Endothelial cell of umbilical vein (primary cell): Measurements from ENCODE around the gene DAND5. TPM values are rescaled to one million over a fixed set of nuclear protein-coding genes. Genes with fewer than 3 reads are reported as not detected.
"Not testable (repeated sequence)": the region's sequence is repeated elsewhere in the genome, so short reads cannot be mapped to it uniquely, and the experiment has no call there.

Experiments
- BruUV-seq: library from RNA; stranded (reverse); fragments of 400-500 nt; replicated peaks from 2 replicates; lab custom pipeline; 2021; lab: Mats Ljungman, UMichigan
- CTCF ChIA-PET: fragments of 300-600, 350-600 bp; sonication (Branson Sonifier 250); formaldehyde crosslinking; loops from one replicate; lab custom pipeline; 2021; ENCODE audit warnings: antibody characterized with exemption, inconsistent platforms; lab: Charles Lee
- POLR2A ChIA-PET: fragments of 300-600, 350-600 bp; sonication (Branson Sonifier 250); formaldehyde crosslinking; loops from one replicate; lab custom pipeline; 2021; ENCODE audit warnings: antibody characterized with exemption, inconsistent platforms; lab: Charles Lee
- DNase-seq: peaks from one replicate; pipeline ENCODE4 v3.0.0-alpha.2; 2011; ENCODE audit warnings: low read depth, low spot score
- FAIRE-seq: peaks from 2 replicates; lab custom pipeline; 2011; peaks lifted over from hg19 to GRCh38; lab: Jason Lieb, UNC
- H2AFZ ChIP-seq: 2 replicates; pipeline ENCODE4 v1.6.0; 2012; ENCODE audit warnings: low read depth, low read length, control low read depth, inconsistent platforms
- H3K27ac ChIP-seq: 2 replicates; pipeline ENCODE4 v1.5.1; 2011; ENCODE audit warnings: low read depth, mild to moderate bottlenecking, control low read depth, low read length, moderate library complexity; ENCODE audit not compliant: insufficient read depth
- H3K27me3 ChIP-seq, 2 experiments: 2 replicates each; pipeline versions ENCODE4 v1.6.0 to v1.6.1; 2011; ENCODE audit warnings: low read length in 2 of 2, mixed read lengths in 1 of 2; ENCODE audit not compliant: control insufficient read depth in 2 of 2, insufficient read depth in 2 of 2
- H3K36me3 ChIP-seq, 2 experiments: 2 replicates in 1 of 2; 3 replicates in 1 of 2; pipeline ENCODE4 v1.5.1; 2011; ENCODE audit warnings: low read length in 2 of 2, mild to moderate bottlenecking in 1 of 2, moderate library complexity in 1 of 2; ENCODE audit not compliant: control insufficient read depth in 2 of 2, insufficient read depth in 2 of 2; ENCODE audit errors: extremely low read depth in 1 of 2
- H3K4me1 ChIP-seq: 3 replicates; pipeline ENCODE4 v1.5.1; 2011; ENCODE audit warnings: mild to moderate bottlenecking, low read length; ENCODE audit not compliant: control insufficient read depth, insufficient read depth; ENCODE audit errors: extremely low read depth
- H3K4me2 ChIP-seq: 2 replicates; pipeline ENCODE4 v1.6.1; 2011; ENCODE audit warnings: low read length, control low read depth, mixed read lengths; ENCODE audit not compliant: insufficient read depth
- H3K4me3 ChIP-seq, 3 experiments: fragments of 200-600 bp in 1 of 3; sonication (generic), shearing (Covaris generic) in 1 of 3; replicated peaks in 1 of 3; 2 replicates each; pipeline ENCODE4 v1.5.1; 2011 to 2016; ENCODE audit warnings: control low read depth in 3 of 3, low read length in 3 of 3, mild to moderate bottlenecking in 2 of 3, inconsistent platforms in 1 of 3, low read depth in 1 of 3, moderate library complexity in 1 of 3; ENCODE audit not compliant: insufficient read depth in 1 of 3
- H3K79me2 ChIP-seq: 2 replicates; pipeline ENCODE4 v1.6.0; 2012; ENCODE audit warnings: low read length, inconsistent platforms; ENCODE audit not compliant: control insufficient read depth, insufficient read depth
- H3K9ac ChIP-seq: replicated peaks from 2 replicates; pipeline ENCODE3; 2011; ENCODE audit warnings: low read length, control low read depth; ENCODE audit not compliant: insufficient read depth; ENCODE audit errors: extremely low read depth
- H3K9me1 ChIP-seq: replicated peaks from 3 replicates; pipeline ENCODE4 v1.6.0; 2011; ENCODE audit warnings: mild to moderate bottlenecking, low read length; ENCODE audit not compliant: control insufficient read depth, insufficient read depth; ENCODE audit errors: extremely low read depth
- H3K9me3 ChIP-seq: replicated peaks from 2 replicates; pipeline ENCODE4 v1.5.1; 2012; ENCODE audit warnings: low read length, inconsistent platforms; ENCODE audit not compliant: control insufficient read depth, insufficient read depth
- H4K20me1 ChIP-seq: replicated peaks from 2 replicates; pipeline ENCODE3; 2011; ENCODE audit warnings: mild to moderate bottlenecking, low read length; ENCODE audit not compliant: control insufficient read depth, insufficient read depth; ENCODE audit errors: extremely low read depth
- EZH2 ChIP-seq: IDR thresholded peaks from 2 replicates; pipeline ENCODE4 v1.6.1; 2012; ENCODE audit warnings: borderline replicate concordance, low read depth, mild to moderate bottlenecking, moderate library complexity, low read length, inconsistent platforms; ENCODE audit not compliant: severe bottlenecking
- FOS ChIP-seq: IDR thresholded peaks from 2 replicates; pipeline ENCODE4 v1.6.1; 2011; ENCODE audit warnings: mild to moderate bottlenecking, low read length, moderate library complexity, borderline replicate concordance; ENCODE audit not compliant: insufficient read depth
- GATA2 ChIP-seq: IDR thresholded peaks from 2 replicates; pipeline ENCODE4 v1.7.0; 2011; ENCODE audit warnings: low read depth, mild to moderate bottlenecking, moderate library complexity, mixed read lengths, low read length; ENCODE audit not compliant: insufficient read length, insufficient read depth
- JUN ChIP-seq: IDR thresholded peaks from 2 replicates; pipeline ENCODE4 v1.6.1; 2011; ENCODE audit warnings: borderline replicate concordance, low read depth; ENCODE audit not compliant: insufficient read length, insufficient read depth
- MYC ChIP-seq: IDR thresholded peaks from one replicate; pipeline ENCODE4 v1.6.1; 2011; ENCODE audit warnings: mild to moderate bottlenecking, low read depth, low read length
- POLR2A ChIP-seq: IDR thresholded peaks from 2 replicates; pipeline ENCODE4 v1.6.1; 2012; ENCODE audit warnings: low read depth, mild to moderate bottlenecking, control low read depth, low read length
- POLR2AphosphoS5 ChIP-seq: IDR thresholded peaks from 2 replicates; pipeline ENCODE4 v1.6.1; 2012; ENCODE audit warnings: low read depth, mild to moderate bottlenecking, control low read depth, low read length, moderate library complexity; ENCODE audit not compliant: insufficient read depth
- dilution Hi-C: fragments of 300-500 bp; cut with MboI; formaldehyde crosslinking; loops from one replicate; pipeline ENCODE4 v1.15.0; 2019; ENCODE audit warnings: low sequenced_read_pairs; ENCODE audit not compliant: extremely low pct_ligation_motif_present
- intact Hi-C: fragments of 100-400 bp; cut with micrococcal nuclease; formaldehyde crosslinking; loops from one replicate; pipeline ENCODE4 v1.10.0; 2022
- polyA plus RNA-seq, 4 experiments: library from polyadenylated mRNA; depleted of rRNA in 3 of 4; stranded (reverse) in 3 of 4; unstranded in 1 of 4; fragments of >200 nt; gene quantifications; 2 replicates each; pipeline versions ENCODE4 v1.2.1 to v1.2.3, GENCODE V29; 2011 to 2012; ENCODE audit warnings: missing spikeins in 1 of 4
- total RNA-seq: library from RNA; stranded (reverse); gene quantifications from 2 replicates; pipeline ENCODE4 v1.2.3, GENCODE V29; 2021
- TF ChIP-seq, protein P1 (sequence below), 2 donors: IDR thresholded peaks; 1 replicate in 1 of 2; 2 replicates in 1 of 2; pipeline ENCODE4 v1.5.1; 2011; ENCODE audit warnings: low read length in 2 of 2, mild to moderate bottlenecking in 2 of 2, moderate library complexity in 2 of 2, control low read depth in 1 of 2, inconsistent platforms in 1 of 2, low read depth in 1 of 2; ENCODE audit not compliant: insufficient read depth in 1 of 2; ENCODE audit errors: extremely low read depth in 1 of 2
- TF ChIP-seq, protein P2 (sequence below): IDR thresholded peaks from 2 replicates; pipeline ENCODE4 v1.6.1; 2011; ENCODE audit not compliant: insufficient read depth, insufficient read length

DAND5 gene
- total and polyA plus RNA-seq, 2 donors (not counting 3 experiments of a cell fraction or from before 2014, with no cell fraction given), result 0.06 to 0.20 TPM

DNA sequence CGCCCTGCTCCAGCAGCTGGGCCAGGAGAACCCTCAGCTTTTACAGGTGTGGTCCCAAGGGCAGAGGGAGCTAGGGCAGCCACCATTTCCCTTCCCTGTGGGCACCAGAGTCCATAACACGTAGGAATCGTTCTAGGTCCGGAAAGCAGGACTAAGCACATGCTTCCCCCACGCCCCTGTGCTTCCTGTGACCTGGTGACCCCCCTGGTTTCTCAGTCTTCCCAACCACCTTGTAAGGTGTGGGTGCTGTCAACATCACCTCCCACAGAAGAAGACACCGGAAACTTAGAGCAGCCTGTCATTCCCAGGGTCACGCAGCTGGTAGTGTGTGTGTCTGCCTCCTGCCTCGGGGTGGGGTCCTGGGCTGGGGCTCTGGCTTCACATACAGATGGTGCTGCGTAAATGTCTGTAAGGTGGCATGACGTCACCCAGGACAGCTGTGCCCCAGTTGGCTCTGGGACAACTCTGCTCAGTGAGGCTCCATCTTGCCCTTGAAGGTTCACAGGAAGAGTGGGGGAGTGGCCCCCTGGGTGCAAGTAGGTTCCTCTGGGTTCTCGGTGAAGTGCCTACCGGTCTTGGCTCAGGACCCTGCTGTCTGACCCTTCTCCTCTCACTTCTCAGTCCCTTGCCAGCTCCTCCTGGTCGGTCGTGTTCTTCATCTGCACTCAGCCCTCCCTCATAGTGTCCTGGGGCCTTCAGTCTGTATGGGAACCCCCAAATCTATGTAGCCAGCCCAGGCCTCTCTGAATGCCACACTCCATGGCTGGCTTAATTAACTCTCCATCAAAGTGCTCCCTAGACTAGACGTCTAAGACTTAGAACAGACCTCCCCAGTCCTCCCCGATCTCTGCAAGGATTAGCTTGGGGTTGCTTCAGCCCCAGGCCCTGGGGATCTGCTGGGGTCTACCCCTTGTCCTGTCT is 19.8 kb upstream of the DAND5 start:
- DNase-seq (no peak), FAIRE-seq (no peak)
- no peak for TF ChIP-seq JUN
- TF ChIP-seq, protein P1, sequence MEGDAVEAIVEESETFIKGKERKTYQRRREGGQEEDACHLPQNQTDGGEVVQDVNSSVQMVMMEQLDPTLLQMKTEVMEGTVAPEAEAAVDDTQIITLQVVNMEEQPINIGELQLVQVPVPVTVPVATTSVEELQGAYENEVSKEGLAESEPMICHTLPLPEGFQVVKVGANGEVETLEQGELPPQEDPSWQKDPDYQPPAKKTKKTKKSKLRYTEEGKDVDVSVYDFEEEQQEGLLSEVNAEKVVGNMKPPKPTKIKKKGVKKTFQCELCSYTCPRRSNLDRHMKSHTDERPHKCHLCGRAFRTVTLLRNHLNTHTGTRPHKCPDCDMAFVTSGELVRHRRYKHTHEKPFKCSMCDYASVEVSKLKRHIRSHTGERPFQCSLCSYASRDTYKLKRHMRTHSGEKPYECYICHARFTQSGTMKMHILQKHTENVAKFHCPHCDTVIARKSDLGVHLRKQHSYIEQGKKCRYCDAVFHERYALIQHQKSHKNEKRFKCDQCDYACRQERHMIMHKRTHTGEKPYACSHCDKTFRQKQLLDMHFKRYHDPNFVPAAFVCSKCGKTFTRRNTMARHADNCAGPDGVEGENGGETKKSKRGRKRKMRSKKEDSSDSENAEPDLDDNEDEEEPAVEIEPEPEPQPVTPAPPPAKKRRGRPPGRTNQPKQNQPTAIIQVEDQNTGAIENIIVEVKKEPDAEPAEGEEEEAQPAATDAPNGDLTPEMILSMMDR (IDR thresholded peaks at IDR 0.05; ENCODE audit: extremely low read depth in 1 of 2, insufficient read depth in 1 of 2, low read depth in 1 of 2, low read length in 2 of 2), result no peak
- no peak for TF ChIP-seq MYC
- TF ChIP-seq POLR2AphosphoS5, result no peak
- TF ChIP-seq FOS, result no peak
- TF ChIP-seq, protein P2, sequence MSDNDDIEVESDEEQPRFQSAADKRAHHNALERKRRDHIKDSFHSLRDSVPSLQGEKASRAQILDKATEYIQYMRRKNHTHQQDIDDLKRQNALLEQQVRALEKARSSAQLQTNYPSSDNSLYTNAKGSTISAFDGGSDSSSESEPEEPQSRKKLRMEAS, result no peak
- TF ChIP-seq POLR2A, result no peak
- TF ChIP-seq GATA2, result no peak
- TF ChIP-seq EZH2, result no peak
- Histone ChIP-seq H3K79me2 (peaks cover 41% of the 10 kb centered on the region), H3K36me3 (peaks cover 21 to 39% of the 10 kb centered on the region in 2 experiments), H3K4me2 (no peak overlapping the region), H4K20me1 (no peaks in the 10 kb centered on the region), H3K9me3 (no peaks in the 10 kb centered on the region), H3K4me1 (peaks cover 37% of the 10 kb centered on the region), H3K27ac (no peak overlapping the region), H3K4me3 (no peak overlapping the region), H2AFZ (no peak overlapping the region), H3K9me1 (no peaks in the 10 kb centered on the region), H3K9ac (no peak overlapping the region), H3K27me3 (no peaks in the 10 kb centered on the region)
- ChIA-PET CTCF (interaction anchor here (1.3 kb wide), 1 partner anchor 17 kb away, joined by 3 read pairs; the partner anchor contains the start of gene FARSA), POLR2A (no interaction called here)
- dilution Hi-C loops, result no loop called here
- no TSS peak for BruUV-seq
- intact Hi-C loops, result no loop called here

DNA sequence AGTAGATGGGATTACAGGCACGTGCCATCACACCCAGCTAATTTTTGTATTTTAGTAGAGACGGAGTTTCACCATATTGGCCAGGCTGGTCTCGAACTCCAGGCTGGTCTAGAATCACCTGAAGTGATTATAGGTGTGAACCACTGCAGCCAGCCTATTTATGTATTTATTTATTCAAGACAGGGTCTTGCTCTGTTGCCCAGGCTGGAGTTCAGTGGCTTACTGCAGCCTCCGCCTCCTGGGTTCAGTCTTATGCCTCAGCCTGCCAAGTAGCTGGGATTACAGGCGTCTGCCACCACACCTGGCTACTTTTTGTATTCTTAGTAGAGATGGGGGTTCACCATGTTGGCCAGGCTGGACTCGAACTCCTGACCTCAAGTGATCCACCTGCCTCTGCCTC is 17.3 kb upstream of the DAND5 start:
- DNase-seq, H3K9me1 ChIP-seq, dilution Hi-C loops, FAIRE-seq, H2AFZ ChIP-seq, BruUV-seq, H3K9ac ChIP-seq, intact Hi-C loops, H3K9me3 ChIP-seq, H3K27me3 ChIP-seq, H4K20me1 ChIP-seq, POLR2A ChIA-PET, H3K4me3 ChIP-seq, H3K4me2 ChIP-seq: not testable (repeated sequence)
- H3K4me1 ChIP-seq, result peaks cover 42% of the 10 kb centered on the region
- H3K36me3 ChIP-seq, result peaks cover 18 to 38% of the 10 kb centered on the region in 2 experiments
- peaks cover 55% of the 10 kb centered on the region for H3K79me2 ChIP-seq
- peak overlapping the region; percentile 97 for H3K27ac ChIP-seq
- CTCF ChIA-PET, result interaction anchor here (1.5 to 1.9 kb wide), 2 partner anchors 13 to 142 kb away, joined by 5 to 17 read pairs; no protein-coding TSS in a partner anchor
